NCI-H2107 treated with DMSO at 0.1 percent for 48 hours (cell line): ENCODE measurements around the gene GPR35.
"Not testable (repeated sequence)": the region's sequence is repeated elsewhere in the genome, so short reads cannot be mapped to it uniquely, and the experiment has no call there.

Experiments
- DNase-seq: peaks from one replicate; lab custom pipeline; 2025; ENCODE audit not compliant: unreplicated experiment; lab: John Stamatoyannopoulos, UW

The GPR35 gene

DNA sequence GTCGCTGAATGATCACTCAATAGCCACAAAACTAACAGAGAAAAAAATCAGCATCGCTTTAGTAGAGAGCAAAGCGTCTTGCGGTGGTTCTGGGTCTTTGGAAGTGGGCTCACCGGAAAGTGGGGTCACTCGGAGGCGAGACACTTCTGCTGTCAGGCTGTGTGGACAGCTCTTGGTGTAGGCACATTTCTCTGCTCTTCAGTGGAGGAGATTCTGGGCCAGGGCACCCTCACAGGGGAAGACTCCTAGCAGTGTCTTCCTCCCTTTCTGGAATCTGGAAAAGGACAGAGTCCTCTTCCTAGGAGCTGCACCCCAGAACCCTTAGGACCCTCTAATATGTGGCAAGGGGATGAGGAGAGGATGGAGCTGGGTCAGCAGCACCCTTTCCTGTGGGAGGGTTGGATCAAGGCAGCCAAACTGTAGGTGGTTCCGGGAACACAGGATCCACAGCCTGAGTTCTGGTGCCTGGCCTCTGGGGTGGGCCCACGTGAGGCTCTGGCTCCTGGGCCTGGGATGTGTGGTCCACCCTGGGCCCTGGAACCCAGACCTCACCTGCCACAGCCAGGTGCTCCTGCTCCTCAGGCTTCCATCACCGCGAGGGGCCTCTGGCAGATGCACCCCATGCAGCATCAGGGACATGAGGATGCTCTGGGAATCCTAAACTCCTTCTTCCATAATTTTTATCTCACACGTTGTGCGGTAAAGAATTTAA lies 25.1 kb downstream of the GPR35 start:
- no peak for DNase-seq

DNA sequence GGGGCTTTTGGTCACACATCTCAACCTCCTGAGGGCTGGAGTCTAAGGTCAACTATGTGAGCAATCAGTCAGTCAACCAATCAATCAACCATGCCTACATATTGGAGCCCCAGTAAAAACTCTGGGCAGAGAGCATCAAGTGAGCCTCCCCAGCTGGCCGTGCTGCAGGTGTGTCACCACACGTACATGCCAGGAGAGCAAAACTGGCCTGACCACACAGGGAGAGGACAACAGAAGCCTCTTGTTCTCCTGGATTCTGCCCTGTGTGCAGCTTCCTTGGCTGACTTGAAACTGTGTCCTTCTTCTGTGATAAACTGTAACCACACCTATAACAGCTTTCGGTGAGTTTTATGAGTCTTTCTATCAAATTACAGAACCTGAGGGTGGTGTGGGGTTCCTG lies 25.9 kb downstream of the GPR35 start:
- no peak for DNase-seq

DNA sequence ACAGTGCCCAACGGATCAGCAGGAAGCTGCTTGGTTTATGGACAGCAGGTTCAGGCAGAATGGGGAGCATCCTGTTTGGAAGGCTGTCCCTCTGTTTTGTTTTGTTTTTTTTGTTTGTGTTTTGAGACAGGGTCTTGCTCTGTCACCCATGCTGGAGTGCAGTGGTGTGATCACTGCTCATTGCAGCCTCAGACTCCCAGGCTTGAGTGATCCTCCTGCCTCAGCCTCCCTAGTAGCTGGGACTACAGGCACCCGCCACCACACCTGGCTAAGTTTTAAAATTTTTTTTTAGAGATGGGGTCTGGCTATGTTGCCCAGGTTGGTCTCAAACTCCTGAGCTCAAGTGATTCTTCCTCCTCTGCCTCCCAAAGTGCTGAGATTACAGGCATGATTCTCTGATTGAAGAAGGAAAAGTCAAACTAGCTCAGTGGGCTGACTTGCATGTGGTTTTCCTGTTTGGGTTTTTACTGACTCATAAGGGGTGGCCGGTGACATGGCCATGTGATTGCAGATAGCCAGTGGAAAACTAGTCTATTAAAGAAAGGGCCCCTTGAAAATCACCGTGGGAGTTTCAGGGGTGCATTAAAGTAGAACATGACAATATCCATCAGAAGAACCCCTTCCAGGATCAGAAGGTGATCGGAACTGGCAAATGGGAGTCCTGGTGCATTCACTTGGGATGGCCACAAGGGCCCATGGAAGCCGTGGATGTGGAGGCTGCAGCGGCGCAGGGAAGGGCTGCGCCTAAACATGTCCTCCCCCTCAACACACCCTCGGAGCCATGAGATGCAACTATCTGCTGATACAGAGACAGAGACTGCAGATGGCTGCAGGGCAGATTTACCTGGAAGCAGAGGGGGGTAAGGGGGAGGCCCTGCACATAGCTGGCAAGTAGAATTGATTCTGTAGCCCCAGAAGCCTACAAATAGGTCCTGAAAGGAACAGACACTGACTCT lies 30.9 kb downstream of the GPR35 start:
- no peak for DNase-seq

- DNase-seq, result not testable (repeated sequence)
These were observed 34.6 kb downstream of the GPR35 start for GRCh38 chr2:240659883-240660282.

GRCh38 chr2:240662681-240663080 lies 37.4 kb downstream of the GPR35 start:
- no peak for DNase-seq

DNA sequence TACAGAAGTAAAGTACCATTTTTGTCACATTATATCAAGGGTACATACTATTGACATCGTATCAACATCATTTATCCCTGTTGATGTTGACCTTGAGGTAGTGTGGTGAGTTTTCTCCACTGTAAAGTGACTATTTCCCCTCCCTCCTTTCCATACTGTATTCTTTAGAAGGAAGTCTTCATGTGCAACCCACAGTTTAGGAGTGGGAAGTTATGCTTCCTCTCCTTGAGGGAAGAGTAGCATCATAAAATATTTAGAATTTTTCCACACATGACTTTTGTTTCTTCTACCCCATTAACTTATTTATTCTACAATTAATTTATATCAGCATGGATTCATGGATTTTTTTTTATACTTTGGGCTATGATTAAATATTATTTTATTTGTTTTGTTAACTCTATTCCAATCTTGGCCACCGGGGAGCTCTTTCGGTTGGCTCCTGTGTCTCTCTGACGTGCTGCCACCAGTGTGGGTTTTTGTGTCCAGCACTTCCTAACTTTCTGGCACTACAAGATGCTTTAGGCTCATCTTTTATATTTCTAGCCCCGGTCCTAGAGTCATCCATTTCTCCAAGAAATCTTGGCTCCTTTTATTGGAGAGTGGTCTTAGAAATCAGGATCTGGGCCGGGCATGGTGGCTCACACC lies 38.4 kb downstream of the GPR35 start:
- no peak for DNase-seq

DNA sequence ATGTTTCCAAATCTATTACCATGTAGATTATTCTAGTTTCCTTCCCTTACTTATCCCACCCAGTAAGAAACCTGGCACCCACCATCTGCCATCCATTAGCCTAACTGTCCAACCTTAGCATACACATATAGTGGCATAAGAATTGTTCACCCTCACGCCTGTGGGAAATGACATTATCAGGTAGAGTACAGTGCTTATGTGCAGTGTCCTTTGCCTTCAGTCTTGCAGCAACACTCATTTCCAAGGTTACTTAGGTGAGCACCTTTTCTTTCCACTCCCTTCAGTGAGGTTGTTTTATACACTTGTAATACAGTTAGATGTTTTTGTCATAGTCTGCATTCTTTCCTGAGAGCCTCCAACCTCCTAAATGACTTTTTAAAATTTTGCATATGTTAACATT lies 39.3 kb downstream of the GPR35 start:
- DNase-seq, result no peak

GRCh38 chr2:240670402-240670801 lies 45.1 kb downstream of the GPR35 start:
- no peak for DNase-seq

DNA sequence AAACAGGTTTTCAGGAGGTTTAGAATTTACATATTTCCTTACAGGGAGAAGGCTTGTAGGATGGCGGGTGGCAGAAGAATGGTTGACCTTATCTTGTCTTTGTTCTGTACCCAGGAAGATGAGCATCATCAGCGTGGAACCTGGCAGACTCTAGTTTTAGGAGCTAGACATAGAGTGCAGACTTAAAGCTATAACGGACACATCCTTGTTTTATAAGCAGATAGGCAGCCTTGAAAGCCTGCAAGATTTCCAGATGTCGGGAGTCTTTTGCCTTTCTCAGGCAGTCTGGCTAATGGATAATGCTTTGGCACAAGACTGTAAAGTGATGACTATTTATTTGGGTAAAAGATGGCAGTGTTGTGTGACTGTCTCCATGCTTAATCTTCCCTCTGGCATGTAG lies 45.7 kb downstream of the GPR35 start:
- DNase-seq, result no peak

GRCh38 chr2:240672076-240672700 lies 46.9 kb downstream of the GPR35 start:
- DNase-seq, result no peak

DNA sequence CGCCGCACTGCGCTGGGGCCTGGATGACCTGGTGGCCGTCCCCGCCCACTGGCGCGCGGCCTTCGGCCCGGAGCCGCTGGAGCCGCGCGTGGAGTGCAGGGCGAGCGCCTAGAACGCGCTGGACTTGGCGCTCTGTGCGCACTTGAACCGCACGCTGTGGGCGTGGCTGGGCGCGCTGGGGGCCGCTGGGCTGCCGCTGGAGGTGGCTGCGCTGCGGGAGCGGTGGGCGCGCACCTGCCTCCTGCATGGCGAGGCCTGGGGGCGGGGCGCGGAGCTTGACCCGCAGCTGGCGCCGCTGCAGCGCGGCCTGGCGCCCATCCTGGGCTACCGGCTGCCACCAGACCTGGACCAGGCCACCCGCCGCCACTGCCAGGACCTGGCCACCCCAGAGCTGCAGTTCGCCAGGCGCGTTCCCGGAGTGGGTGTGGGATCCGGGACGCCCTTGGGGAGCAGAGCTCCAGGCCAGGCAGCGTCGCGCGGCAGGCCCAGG lies 47.5 kb downstream of the GPR35 start:
- no peak for DNase-seq

DNA sequence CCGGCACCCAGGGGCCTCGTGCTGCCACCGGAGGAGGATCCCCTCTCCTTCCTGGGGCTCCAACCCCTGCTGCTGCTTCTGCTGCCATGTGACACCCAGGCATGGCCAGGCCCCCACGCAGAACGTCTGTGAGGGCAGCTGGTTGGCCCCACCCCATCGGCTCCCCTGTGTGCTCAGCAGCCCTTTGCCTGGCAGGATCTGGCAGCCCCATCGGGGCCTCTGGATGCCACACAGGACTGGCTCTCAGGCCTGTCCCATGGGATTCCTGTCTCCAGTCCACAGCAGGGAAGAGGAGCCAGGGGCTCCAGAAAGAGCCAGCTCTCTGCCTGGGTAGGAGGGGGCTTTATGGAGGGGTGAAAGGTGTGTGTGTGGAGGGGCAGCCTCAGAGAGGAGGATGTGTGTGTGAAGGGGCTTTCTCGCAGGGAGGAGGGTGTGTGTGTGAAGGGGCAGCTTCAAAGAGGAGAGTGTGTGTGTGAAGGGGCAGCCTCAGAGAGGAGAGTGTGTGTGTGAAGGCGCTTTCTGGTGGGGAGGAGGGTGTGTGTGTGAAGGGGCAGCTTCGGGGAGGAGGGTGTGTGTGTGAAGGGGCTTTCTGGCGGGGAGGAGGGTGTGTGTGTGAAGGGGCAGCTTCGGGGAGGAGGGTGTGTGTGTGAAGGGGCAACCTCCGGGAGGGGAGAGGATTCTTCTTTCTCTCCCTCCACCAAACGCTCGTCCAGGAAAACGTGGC lies 49.3 kb downstream of the GPR35 start:
- not testable (repeated sequence) for DNase-seq

- not testable (repeated sequence) for DNase-seq
These were observed 50.1 kb downstream of the GPR35 start for GRCh38 chr2:240675345-240675744.

- DNase-seq, result not testable (repeated sequence)
These were observed 52.8 kb downstream of the GPR35 start for GRCh38 chr2:240678043-240678442.

DNA sequence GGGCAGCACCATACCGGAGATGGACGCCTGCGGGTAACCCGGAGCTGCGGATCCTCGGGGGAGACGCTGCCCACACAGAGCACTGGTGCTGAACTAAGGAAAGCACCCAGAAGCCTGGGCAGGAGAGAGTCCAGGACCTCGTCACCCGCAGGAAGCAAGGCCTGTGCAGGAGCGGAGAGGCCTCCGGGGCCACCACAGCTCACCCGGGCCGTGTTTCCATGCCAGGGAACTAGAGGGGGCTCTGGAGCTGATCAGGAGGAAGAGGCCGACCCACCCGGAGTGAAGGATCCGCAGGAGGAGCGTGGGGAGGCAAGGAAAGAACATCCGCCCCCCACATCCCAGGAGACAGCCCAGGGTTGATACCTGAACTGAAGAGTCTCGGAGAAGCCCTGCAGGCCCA lies 53.6 kb downstream of the GPR35 start:
- not testable (repeated sequence) for DNase-seq

DNA sequence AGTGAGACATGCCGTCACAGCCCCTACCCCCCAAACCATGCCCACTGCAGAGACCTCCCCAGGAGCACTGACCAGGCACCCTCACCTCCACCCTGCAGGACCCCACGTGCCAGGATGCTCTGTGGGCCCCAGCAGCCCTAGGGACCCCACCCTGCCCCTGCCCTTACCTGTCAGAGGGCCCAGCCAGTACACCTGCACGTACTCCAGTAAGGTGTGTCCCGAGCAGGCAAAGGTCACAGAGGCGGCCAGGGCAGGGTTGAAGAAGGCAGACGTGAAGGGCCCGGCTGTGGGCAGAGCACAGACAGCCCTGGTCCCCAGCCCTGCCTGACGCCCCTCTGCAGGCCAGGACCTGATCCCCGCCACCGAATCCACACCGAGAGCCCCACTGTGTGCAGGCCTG lies 54.9 kb downstream of the GPR35 start:
- DNase-seq, result not testable (repeated sequence)
